ENCODE data around the gene ERMP1. TPM values are rescaled to one million over a fixed set of nuclear protein-coding genes. Genes with fewer than 3 reads are reported as not detected.

The ERMP1 gene
- total and polyA plus RNA-seq, 12 donors = 5.1 to 26.2 (median 22.3) TPM

DNA sequence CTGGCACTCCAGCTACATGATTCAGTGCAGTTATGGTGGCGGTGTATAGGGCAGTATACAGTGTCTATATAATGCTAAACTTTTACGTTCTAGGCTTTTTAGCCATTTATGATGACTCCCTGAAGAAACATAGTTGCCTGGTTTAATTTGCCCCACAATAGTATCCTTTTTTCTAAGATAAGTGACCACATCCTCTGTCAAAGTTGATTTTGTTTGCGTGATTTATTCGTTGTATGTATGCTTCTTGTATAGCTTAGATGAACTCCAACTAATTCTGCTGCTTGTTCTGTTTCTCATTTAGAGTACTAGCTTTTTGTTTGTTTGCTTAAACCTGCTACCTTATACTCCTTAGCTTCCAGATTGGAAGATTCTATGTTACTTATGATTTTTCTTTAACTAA, 83.6 kb downstream of the ERMP1 start:
- ATAC-seq (no peak), DNase-seq (no peak)
- TF ChIP-seq, protein P1, sequence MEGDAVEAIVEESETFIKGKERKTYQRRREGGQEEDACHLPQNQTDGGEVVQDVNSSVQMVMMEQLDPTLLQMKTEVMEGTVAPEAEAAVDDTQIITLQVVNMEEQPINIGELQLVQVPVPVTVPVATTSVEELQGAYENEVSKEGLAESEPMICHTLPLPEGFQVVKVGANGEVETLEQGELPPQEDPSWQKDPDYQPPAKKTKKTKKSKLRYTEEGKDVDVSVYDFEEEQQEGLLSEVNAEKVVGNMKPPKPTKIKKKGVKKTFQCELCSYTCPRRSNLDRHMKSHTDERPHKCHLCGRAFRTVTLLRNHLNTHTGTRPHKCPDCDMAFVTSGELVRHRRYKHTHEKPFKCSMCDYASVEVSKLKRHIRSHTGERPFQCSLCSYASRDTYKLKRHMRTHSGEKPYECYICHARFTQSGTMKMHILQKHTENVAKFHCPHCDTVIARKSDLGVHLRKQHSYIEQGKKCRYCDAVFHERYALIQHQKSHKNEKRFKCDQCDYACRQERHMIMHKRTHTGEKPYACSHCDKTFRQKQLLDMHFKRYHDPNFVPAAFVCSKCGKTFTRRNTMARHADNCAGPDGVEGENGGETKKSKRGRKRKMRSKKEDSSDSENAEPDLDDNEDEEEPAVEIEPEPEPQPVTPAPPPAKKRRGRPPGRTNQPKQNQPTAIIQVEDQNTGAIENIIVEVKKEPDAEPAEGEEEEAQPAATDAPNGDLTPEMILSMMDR (IDR thresholded peaks at IDR 0.05) = no peak
- Histone ChIP-seq H3K36me3 (peaks cover 0 to 100% (median 23%) of the 10 kb centered on the region in 9 donors), H3K27me3 (no peaks in the 10 kb centered on the region), H3K4me3 (no peak overlapping the region), H3K27ac (no peak overlapping the region), H3K4me1 (no peaks in the 10 kb centered on the region), H3K9me3 (no peaks in the 10 kb centered on the region)
- intact Hi-C loops (cut with DNase I) = loop anchor here in 1 of 10 donors (10.0 kb wide), 1 partner anchor 115 kb away; no protein-coding TSS in a partner anchor
- WGBS, 2 donors = 93 to 98% methylated on average over 4 of the region's 4 CpGs

DNA sequence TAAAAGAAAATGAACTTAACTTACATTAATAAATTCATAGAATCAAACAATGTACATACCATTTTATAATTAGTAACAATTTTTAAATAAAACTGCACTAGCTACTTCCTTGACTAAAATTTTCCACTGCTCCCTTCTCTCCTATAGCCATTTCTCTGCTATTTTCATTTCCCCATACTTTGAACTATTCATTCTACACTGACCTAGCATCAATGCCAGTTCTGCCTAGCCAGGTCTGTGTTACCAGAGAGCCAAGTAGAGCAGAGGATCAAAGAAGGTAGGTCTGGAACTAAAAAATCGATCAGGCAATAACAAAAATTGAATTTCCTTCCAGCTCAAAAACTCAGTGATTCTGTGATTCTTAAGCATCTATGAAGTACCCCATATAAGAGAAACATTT, 84.5 kb downstream of the ERMP1 start:
- Histone ChIP-seq H3K9me3 (no peaks in the 10 kb centered on the region), H3K27ac (no peak overlapping the region), H3K36me3 (peaks cover 0 to 100% (median 23%) of the 10 kb centered on the region in 9 donors), H3K4me3 (no peak overlapping the region), H3K27me3 (no peaks in the 10 kb centered on the region), H3K4me1 (no peaks in the 10 kb centered on the region)
- DNase-seq (no peak), ATAC-seq (no peak)
- intact Hi-C loops (cut with DNase I) = loop anchor here in 1 of 10 donors (10.0 kb wide), 1 partner anchor 114 kb away; no protein-coding TSS in a partner anchor
- TF ChIP-seq, protein P1 (IDR thresholded peaks at IDR 0.05) = no peak
- WGBS, 2 donors = 96 to 98% methylated on average over 1 of the region's 1 CpG

DNA sequence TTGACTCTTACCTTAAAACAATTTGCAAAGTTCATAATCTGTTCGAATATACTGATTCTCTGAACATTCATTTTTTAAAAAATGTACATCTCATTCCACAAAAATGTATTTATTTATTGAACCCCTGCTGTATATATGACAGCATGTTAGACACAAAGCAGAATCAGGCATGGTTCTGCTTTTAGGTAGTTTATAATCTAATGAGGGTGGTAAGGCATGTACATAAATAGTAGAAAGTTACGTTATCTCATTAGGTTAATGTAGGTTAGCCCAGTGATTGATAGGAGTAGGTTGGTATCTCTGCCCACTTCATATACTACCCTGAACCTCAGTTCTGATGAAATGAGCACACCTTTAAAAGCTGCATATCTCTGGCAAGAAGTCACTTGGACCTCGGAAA, 89.8 kb downstream of the ERMP1 start:
- H3K27me3 ChIP-seq = no peaks in the 10 kb centered on the region
- H3K4me3 ChIP-seq = no peak overlapping the region
- TF ChIP-seq, protein P1 (IDR thresholded peaks at IDR 0.05) = no peak
- H3K27ac ChIP-seq = no peak overlapping the region
- no peaks in the 10 kb centered on the region for H3K9me3 ChIP-seq
- no peaks in the 10 kb centered on the region for H3K4me1 ChIP-seq
- DNase-seq = no peak
- WGBS, 2 donors = 93 to 94% methylated on average over 3 of the region's 3 CpGs
- intact Hi-C loops (cut with DNase I) = loop anchor here in 1 of 10 donors (10.0 kb wide), 1 partner anchor 108 kb away; no protein-coding TSS in a partner anchor
- peaks cover 0 to 97% (median 14%) of the 10 kb centered on the region in 9 donors for H3K36me3 ChIP-seq
- no peak for ATAC-seq

DNA sequence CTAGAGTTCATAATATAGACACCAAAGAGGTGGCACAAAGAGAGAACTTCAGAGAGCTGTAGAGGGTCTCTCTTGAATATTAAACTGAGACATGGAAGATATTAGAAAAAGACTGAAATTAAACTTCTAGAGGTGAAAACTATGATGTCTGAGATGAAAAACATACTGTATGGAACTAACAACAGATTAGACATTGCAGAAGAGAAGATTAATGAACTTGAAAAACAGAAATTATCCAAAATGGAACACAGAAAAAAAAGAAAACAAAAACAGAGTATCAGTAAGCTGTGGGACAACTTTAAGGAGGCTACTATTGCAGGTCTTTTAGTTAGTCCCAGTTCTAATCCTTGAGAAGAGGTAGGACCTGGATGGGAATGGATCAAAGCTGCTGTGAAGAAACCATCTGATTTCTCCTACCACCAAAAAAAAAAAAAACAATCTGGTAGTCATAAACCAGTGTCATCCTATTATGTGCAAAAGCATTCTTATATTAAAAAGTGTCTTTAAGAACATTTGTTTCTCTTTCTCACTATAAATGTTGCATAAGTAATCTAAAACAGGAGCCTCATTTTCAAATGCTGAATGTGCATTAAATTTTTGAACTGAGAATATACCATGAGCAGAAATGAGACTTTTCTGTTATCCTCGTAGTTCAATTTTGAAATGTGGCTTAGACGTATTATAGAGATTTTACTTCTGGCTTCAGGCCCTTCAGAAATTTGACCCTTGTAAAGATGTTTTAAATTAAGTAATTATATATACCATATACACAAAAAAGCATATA, 96.2 kb downstream of the ERMP1 start:
- peaks cover 0 to 87% (median 9%) of the 10 kb centered on the region in 9 donors for H3K36me3 ChIP-seq
- H3K4me3 ChIP-seq = no peak overlapping the region
- intact Hi-C loops (cut with DNase I) = no loop called here
- DNase-seq = no peak
- no peak overlapping the region for H3K27ac ChIP-seq
- no peak for ATAC-seq
- H3K27me3 ChIP-seq = no peaks in the 10 kb centered on the region
- H3K4me1 ChIP-seq = no peaks in the 10 kb centered on the region
- WGBS, 2 donors = 49 to 71% methylated on average over 2 of the region's 2 CpGs
- TF ChIP-seq, protein P1 (IDR thresholded peaks at IDR 0.05) = no peak
- no peaks in the 10 kb centered on the region for H3K9me3 ChIP-seq

All from heart right ventricle (tissue), 16 donors.